PC-3 (cell line): ENCODE data around the gene HCN3. TPM values are rescaled to one million over a fixed set of nuclear protein-coding genes. Genes with fewer than 3 reads are reported as not detected.

Experiments used
- ATAC-seq: fragments of 200-7000 bp; cut with Tn5 transposase; 2 replicates; pipeline ENCODE4 v1.9.1; 2020; ENCODE audit warnings: mild to moderate bottlenecking, moderate library complexity
- BruUV-seq: library from RNA; stranded (reverse); fragments of 400-500 nt; replicated peaks from 2 replicates; lab custom pipeline; 2021; lab: Mats Ljungman, UMichigan
- CTCF ChIA-PET: fragments of 300-600 bp; sonication (Branson Sonifier 250); formaldehyde crosslinking; loops from one replicate; lab custom pipeline; 2022; ENCODE audit warnings: antibody characterized with exemption; lab: Charles Lee
- POLR2A ChIA-PET: fragments of 300-600 bp; sonication (Branson Sonifier 250); formaldehyde crosslinking; loops from one replicate; lab custom pipeline; 2022; ENCODE audit warnings: antibody characterized with exemption; ENCODE audit not compliant: unreplicated experiment; lab: Charles Lee
- DNase-seq: peaks from one replicate; pipeline ENCODE4 v3.0.0-alpha.2; 2015
- H2AFZ ChIP-seq: fragments of 300-600 bp; sonication (generic); 2 replicates; pipeline ENCODE4 v1.6.0; 2016; ENCODE audit warnings: antibody characterized with exemption, low read length
- H3F3A ChIP-seq: fragments of 300-600 bp; sonication (generic); one replicate; pipeline ENCODE4 v1.6.0; 2017; ENCODE audit warnings: antibody characterized with exemption, low read length, control low read depth, mild to moderate bottlenecking; ENCODE audit not compliant: unreplicated experiment
- H3K27ac ChIP-seq: fragments of 300-600 bp; sonication (generic); 2 replicates; pipeline ENCODE4 v1.5.1; 2016; ENCODE audit warnings: mild to moderate bottlenecking, low read length
- H3K27me3 ChIP-seq: fragments of 300-600 bp; sonication (generic); 2 replicates; pipeline ENCODE4 v1.6.1; 2016; ENCODE audit warnings: low read length, mixed read lengths
- H3K36me3 ChIP-seq: fragments of 300-600 bp; sonication (generic); 2 replicates; pipeline ENCODE4 v1.6.1; 2016; ENCODE audit warnings: low read depth, mixed run types, low read length, mixed read lengths
- H3K4me1 ChIP-seq: fragments of 300-600 bp; sonication (generic); 2 replicates; pipeline ENCODE4 v1.5.1; 2016; ENCODE audit warnings: low read length; ENCODE audit not compliant: insufficient read depth
- H3K4me2 ChIP-seq: fragments of 300-600 bp; sonication (generic); 2 replicates; pipeline ENCODE4 v1.6.0; 2016; ENCODE audit warnings: low read length
- H3K4me3 ChIP-seq: fragments of 300-600 bp; sonication (generic); 2 replicates; pipeline ENCODE4 v1.5.1; 2016; ENCODE audit warnings: mild to moderate bottlenecking, low read length, mixed read lengths
- H3K79me2 ChIP-seq: fragments of 300-600 bp; sonication (generic); 2 replicates; pipeline ENCODE4 v1.6.1; 2017; ENCODE audit warnings: low read length, mixed read lengths
- H3K9ac ChIP-seq: fragments of 300-600 bp; sonication (generic); 2 replicates; pipeline ENCODE4 v1.6.0; 2016; ENCODE audit warnings: mild to moderate bottlenecking, low read length
- H3K9me2 ChIP-seq: fragments of 300-600 bp; sonication (generic); replicated peaks from 2 replicates; pipeline ENCODE4 v1.6.1; 2016; ENCODE audit warnings: mixed run types, low read length, mixed read lengths
- H3K9me3 ChIP-seq: fragments of 300-600 bp; sonication (generic); 2 replicates; pipeline ENCODE4 v1.6.1; 2016; ENCODE audit warnings: low read length, mixed read lengths
- H4K20me1 ChIP-seq: fragments of 300-600 bp; sonication (generic); 2 replicates; pipeline ENCODE4 v1.6.1; 2016; ENCODE audit warnings: low read length, mixed read lengths
- CTCF ChIP-seq: fragments of 300-600 bp; sonication (generic); conservative IDR thresholded peaks from 2 replicates; pipeline ENCODE4 v1.5.1; 2017; ENCODE audit warnings: antibody characterized with exemption, low read depth, mild to moderate bottlenecking, low read length
- EZH2 ChIP-seq: fragments of 300-600 bp; sonication (generic); IDR thresholded peaks from one replicate; pipeline ENCODE4 v1.6.1; 2017; ENCODE audit warnings: antibody characterized with exemption, mild to moderate bottlenecking, low read length; ENCODE audit not compliant: unreplicated experiment
- EZH2phosphoT487 ChIP-seq: fragments of 300-600 bp; sonication (generic); IDR thresholded peaks from 2 replicates; pipeline ENCODE4 v1.6.1; 2018; ENCODE audit warnings: mild to moderate bottlenecking, antibody characterized with exemption, low read length, borderline replicate concordance
- intact Hi-C: fragments of 100-400 bp; cut with micrococcal nuclease; formaldehyde crosslinking; loops from 2 replicates; pipeline ENCODE4 v1.9.0; 2023
- total RNA-seq: library from RNA; depleted of rRNA; stranded (reverse); fragments of >200 nt; gene quantifications from 2 replicates; pipeline ENCODE4 v1.2.3, GENCODE V29; 2014

Gene HCN3
- total RNA-seq, 1 experiment from 2014 or later, result 1.9 TPM

- TSS peak; percentile 93 for BruUV-seq
- peaks cover 43% of the 10 kb centered on the region for H3K79me2 ChIP-seq
- CTCF ChIA-PET, result no interaction called here
- H3K4me2 ChIP-seq, result peak within 1 kb of the TSS; percentile 93
- H3K27me3 ChIP-seq, result no peaks in the 10 kb centered on the region
- ATAC-seq (peak; percentile 97), DNase-seq (peak; percentile 100)
- H4K20me1 ChIP-seq, result no peaks in the 10 kb centered on the region
- H3K4me1 ChIP-seq, result peaks cover 17% of the 10 kb centered on the region; the same call in 1 of the 2 replicates
- intact Hi-C loops, result loop anchor here (1.0 to 2.0 kb wide), 3 partner anchors 15 to 64 kb away; partner anchors contain the start of gene HCN3
- POLR2A ChIA-PET, result interaction anchor here (0.6 kb wide), 1 partner anchor 101 kb away, joined by 7 read pairs; no protein-coding TSS in a partner anchor
- H3F3A ChIP-seq, result no peaks in the 10 kb centered on the region
- TF ChIP-seq EZH2phosphoT487 (no peak), CTCF (no peak), EZH2 (no peak)
- H3K9ac ChIP-seq, result peak within 1 kb of the TSS; percentile 96
- H2AFZ ChIP-seq, result peak within 1 kb of the TSS; percentile 81
- H3K36me3 ChIP-seq, result peaks cover 24% of the 10 kb centered on the region
- H3K27ac ChIP-seq, result peak within 1 kb of the TSS; percentile 85
- H3K9me3 ChIP-seq, result no peaks in the 10 kb centered on the region
- H3K9me2 ChIP-seq, result no peaks in the 10 kb centered on the region
- peak within 1 kb of the TSS; percentile 92 for H3K4me3 ChIP-seq
Observed at GRCh38 chr1:155308493-155309422, 31.5 kb downstream of the HCN3 start, which contains the start of gene FDPS. FDPS (plus strand) TSS chr1:155308866; CDS start chr1:155309790, 924 bp downstream.

- Histone ChIP-seq H3K9ac (peak overlapping the region; percentile 96), H4K20me1 (no peaks in the 10 kb centered on the region), H3K4me3 (peak overlapping the region; percentile 92), H2AFZ (peak overlapping the region; percentile 67), H3K27ac (peak overlapping the region; percentile 73), H3F3A (no peaks in the 10 kb centered on the region), H3K27me3 (no peaks in the 10 kb centered on the region), H3K9me2 (no peaks in the 10 kb centered on the region), H3K9me3 (no peaks in the 10 kb centered on the region), H3K4me1 (peaks cover 17% of the 10 kb centered on the region; the same call in 1 of the 2 replicates), H3K4me2 (peak overlapping the region; percentile 93), H3K79me2 (peaks cover 43% of the 10 kb centered on the region), H3K36me3 (peaks cover 25% of the 10 kb centered on the region)
- BruUV-seq, result no TSS peak
- ChIA-PET CTCF (no interaction called here), POLR2A (no interaction called here)
- ATAC-seq, result peak; percentile 2
- no peak for TF ChIP-seq EZH2
- TF ChIP-seq CTCF, result 0 out of 2 replicates have a peak, but pooled peaks have one; percentile 18
- intact Hi-C loops, result loop anchor here (2.0 kb wide), 1 partner anchor 65 kb away; no protein-coding TSS in a partner anchor
- peak; percentile 46 for DNase-seq
Observed at GRCh38 chr1:155309423-155310021, 32.3 kb downstream of the HCN3 start.
